H1 (cell line): ENCODE results near the gene TMPRSS11B.

ENCODE experiments used
- CBX8 ChIP-seq: fragments of 300-800, 300-1000 bp; sonication (generic); IDR thresholded peaks from 2 replicates; pipeline ENCODE4 v1.7.1; 2016; ENCODE audit warnings: low read depth, low read length, borderline replicate concordance
- CREB1 ChIP-seq: IDR thresholded peaks from 2 replicates; pipeline ENCODE4 v1.6.1; 2012; ENCODE audit warnings: inconsistent platforms
- EP300 ChIP-seq, 2 experiments: IDR thresholded peaks; 1 replicate in 1 of 2; 2 replicates in 1 of 2; pipeline ENCODE4 v1.6.1; 2011 to 2012; ENCODE audit warnings: low read depth in 2 of 2, low read length in 2 of 2, mild to moderate bottlenecking in 2 of 2, borderline replicate concordance in 1 of 2, inconsistent platforms in 1 of 2, moderate library complexity in 1 of 2
- EZH2 ChIP-seq: fragments of 200-600 bp; sonication (generic); IDR thresholded peaks from 2 replicates; pipeline ENCODE4 v1.7.1; 2012; ENCODE audit warnings: low read depth, mild to moderate bottlenecking, moderate library complexity, low read length, inconsistent platforms; ENCODE audit not compliant: severe bottlenecking
- POLR2AphosphoS5 ChIP-seq: IDR thresholded peaks from 2 replicates; pipeline ENCODE4 v1.6.1; 2011; ENCODE audit warnings: low read depth, low read length
- RNF2 ChIP-seq: fragments of 200-900, 300-1000 bp; sonication (generic); IDR thresholded peaks from 2 replicates; pipeline ENCODE4 v1.7.1; 2016; ENCODE audit warnings: borderline replicate concordance, low read depth, mild to moderate bottlenecking, antibody characterized with exemption, low read length; ENCODE audit not compliant: poor library complexity, severe bottlenecking; ENCODE audit errors: missing control alignments
- SP1 ChIP-seq: IDR thresholded peaks from 2 replicates; pipeline ENCODE4 v1.6.1; 2011; ENCODE audit warnings: low read depth, low read length
- YY1 ChIP-seq: IDR thresholded peaks from 2 replicates; pipeline ENCODE4 v1.6.1; 2011; ENCODE audit warnings: low read depth, mild to moderate bottlenecking, low read length
- TF ChIP-seq, protein P1 (sequence below): IDR thresholded peaks from 2 replicates; pipeline ENCODE4 v1.6.1; 2011; ENCODE audit warnings: low read length, improper control_type of control experiment

DNA sequence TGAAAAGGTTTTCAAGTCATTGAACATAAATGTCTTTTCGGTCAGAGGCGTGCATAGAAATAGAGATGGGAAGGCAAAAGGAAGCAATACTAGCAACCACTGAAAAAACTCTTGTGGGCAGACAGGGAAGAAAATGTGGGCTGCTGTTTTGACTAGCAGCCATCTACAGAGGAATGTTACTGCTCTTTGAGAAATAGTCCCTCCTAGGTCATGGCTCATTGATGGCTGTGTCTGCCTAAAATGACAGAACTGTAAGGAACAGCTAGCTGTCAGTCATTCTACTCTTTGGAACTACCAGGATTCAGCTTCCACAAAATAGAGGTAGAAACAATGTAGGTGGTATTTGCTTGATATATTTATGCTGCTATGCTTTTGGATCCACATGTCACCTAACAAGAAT is 26.9 kb upstream of the TMPRSS11B start:
- TF ChIP-seq CBX8: no peak
- no peak for TF ChIP-seq POLR2AphosphoS5
- TF ChIP-seq CREB1: no peak
- no peak for TF ChIP-seq EZH2
- TF ChIP-seq, protein P1, sequence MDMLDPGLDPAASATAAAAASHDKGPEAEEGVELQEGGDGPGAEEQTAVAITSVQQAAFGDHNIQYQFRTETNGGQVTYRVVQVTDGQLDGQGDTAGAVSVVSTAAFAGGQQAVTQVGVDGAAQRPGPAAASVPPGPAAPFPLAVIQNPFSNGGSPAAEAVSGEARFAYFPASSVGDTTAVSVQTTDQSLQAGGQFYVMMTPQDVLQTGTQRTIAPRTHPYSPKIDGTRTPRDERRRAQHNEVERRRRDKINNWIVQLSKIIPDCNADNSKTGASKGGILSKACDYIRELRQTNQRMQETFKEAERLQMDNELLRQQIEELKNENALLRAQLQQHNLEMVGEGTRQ: no peak
- TF ChIP-seq EP300 (IDR thresholded peaks at IDR 0.05; ENCODE audit: borderline replicate concordance in 1 of 2, low read depth in 2 of 2, low read length in 2 of 2): no peak
- peak; percentile 49; the same call in 1 of the 2 replicates for TF ChIP-seq YY1
- no peak for TF ChIP-seq RNF2
- no peak for TF ChIP-seq SP1
